HS-27A (cell line): ENCODE measurements around the gene KBTBD6.
"Not testable (repeated sequence)": the region's sequence is repeated elsewhere in the genome, so short reads cannot be mapped to it uniquely, and the experiment has no call there.

Experiments used
- DNase-seq: peaks from one replicate; pipeline ENCODE4 v3.0.0-alpha.2; 2012; ENCODE audit warnings: low read depth, missing footprints

The KBTBD6 gene, protein sequence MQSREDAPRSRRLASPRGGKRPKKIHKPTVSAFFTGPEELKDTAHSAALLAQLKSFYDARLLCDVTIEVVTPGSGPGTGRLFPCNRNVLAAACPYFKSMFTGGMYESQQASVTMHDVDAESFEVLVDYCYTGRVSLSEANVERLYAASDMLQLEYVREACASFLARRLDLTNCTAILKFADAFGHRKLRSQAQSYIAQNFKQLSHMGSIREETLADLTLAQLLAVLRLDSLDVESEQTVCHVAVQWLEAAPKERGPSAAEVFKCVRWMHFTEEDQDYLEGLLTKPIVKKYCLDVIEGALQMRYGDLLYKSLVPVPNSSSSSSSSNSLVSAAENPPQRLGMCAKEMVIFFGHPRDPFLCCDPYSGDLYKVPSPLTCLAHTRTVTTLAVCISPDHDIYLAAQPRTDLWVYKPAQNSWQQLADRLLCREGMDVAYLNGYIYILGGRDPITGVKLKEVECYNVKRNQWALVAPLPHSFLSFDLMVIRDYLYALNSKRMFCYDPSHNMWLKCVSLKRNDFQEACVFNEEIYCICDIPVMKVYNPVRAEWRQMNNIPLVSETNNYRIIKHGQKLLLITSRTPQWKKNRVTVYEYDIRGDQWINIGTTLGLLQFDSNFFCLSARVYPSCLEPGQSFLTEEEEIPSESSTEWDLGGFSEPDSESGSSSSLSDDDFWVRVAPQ

GRCh38 chr13:41132512-41133152, at the start of gene KBTBD6:
Gene KBTBD6, minus strand, starts transcription at chr13:41132802. Its CDS starts 291 bp downstream, at chr13:41132511.
- DNase-seq = peak; percentile 91

DNA sequence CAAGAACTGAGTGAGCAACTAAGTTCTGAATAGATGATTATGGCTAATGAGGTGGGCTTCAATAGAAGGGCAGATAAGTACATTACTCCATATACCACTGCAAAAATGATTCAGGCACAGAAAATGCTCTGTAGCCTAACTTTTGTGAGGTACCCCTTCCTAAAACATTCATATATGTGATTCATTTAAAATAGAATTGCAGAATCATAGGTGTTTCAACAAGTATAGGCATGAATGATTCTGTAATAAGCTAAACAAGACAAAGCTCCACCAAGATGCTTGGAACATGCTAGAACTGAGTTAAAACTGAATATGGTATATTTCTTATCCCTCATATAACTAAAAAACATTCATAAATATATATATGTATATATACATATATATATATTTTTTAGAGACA, 49.6 kb upstream of the KBTBD6 start:
- DNase-seq = no peak

DNA sequence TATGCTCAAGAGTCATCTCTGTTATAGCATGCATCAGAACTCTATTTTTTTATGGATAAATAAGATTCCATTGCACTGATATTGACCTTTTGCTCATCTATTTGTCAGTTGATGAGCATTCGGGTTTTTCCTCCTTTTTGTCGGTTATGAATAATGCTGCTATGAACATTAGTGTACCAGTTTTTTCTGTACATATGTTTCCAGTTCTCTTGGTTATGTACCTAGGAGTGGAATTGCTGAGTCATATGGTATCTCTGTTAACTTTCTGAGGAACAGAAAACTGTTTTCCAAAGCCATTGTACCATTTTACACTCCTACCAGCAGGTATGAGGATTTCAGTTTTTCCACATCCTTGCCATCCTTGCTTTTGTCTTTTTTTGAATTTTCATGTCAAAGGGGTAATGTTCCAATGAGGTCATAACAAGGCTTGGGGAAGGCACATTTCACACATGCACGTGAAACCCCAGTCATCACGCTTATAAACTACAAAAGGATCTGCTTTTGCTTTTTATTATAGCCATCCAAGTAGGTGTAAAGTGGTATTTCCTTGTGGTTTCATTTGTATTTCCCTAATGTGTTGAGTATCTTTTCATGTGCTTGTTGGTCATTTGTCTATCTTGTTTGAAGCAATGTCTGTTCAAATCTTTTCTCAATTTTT, 47.1 kb upstream of the KBTBD6 start:
- no peak for DNase-seq

DNA sequence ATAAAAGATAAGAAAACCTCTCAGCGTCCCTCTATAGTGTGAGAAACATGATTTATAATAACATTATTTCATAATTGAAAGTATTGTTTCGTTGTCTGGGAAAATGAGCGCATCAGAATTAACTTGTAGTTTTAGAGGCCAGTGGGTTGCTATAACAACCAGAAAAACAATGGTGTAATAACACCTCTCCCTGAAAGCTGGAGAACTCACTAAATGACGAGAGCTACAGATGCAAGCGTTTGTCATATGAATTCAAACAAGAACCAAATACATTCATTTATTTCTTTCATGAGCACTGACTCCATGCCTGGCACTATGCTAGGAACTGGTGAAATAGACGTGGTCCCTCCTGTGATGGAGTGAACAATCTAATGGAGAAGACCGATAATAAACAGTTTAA, 45.4 kb upstream of the KBTBD6 start:
- DNase-seq = no peak

DNA sequence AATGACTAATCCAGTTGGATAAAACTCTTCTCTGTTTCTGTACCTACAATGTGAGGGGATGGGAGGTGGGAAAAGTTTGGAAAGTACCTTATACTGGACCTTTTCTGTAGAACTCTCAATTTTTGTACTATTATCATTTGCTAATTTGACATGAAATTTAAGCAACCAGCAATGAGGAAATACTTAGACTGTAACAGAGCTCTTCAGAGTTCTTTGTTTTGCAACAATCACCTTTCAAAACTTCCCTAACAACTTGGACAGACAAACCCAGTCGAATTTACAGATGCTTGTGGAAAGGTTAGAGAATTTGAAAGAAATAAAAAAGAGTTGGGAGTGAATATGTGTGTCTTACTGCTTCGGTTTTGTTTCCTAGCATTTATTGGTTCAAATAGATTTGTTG, 45.0 kb upstream of the KBTBD6 start:
- DNase-seq = no peak

DNA sequence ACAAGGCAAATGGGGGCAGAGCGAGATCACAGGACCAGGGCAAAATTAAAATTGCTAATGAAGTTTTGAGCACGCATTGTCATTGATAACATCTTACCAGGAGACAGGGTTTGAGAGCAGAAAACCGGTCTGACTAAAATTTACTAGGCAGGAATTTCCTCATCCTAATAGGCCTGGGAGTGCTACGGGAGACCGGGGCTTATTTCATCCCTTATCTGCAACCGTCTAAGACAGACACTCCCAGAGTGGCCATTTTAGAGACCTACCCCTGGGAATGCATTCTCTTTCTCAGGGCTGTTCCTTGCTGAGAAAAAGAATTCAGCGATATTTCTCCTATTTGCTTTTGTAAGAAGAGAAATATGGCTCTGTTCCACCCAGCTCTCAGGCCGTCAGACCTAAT, 43.0 kb upstream of the KBTBD6 start:
- DNase-seq = not testable (repeated sequence)

DNA sequence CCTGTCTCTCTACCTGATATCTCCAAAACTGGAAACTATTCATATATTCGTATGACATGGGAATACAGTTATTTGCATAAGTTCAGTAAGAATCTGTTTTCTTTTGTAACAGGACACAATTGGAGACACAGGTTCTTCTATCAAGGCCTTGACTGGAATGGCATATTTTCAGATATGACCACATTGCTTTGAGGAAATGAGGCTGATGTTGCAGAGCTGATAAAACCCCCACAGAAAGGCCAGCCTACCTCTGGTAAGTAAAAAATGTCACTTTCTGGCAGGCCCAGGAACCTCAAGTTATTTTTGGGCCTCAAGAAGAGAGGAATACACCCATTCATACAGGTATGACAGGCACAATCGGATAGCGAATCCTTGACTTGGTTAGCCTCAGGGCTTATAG, 29.5 kb upstream of the KBTBD6 start:
- DNase-seq = no peak

GRCh38 chr13:41159174-41159573, 26.6 kb upstream of the KBTBD6 start:
- no peak for DNase-seq

DNA sequence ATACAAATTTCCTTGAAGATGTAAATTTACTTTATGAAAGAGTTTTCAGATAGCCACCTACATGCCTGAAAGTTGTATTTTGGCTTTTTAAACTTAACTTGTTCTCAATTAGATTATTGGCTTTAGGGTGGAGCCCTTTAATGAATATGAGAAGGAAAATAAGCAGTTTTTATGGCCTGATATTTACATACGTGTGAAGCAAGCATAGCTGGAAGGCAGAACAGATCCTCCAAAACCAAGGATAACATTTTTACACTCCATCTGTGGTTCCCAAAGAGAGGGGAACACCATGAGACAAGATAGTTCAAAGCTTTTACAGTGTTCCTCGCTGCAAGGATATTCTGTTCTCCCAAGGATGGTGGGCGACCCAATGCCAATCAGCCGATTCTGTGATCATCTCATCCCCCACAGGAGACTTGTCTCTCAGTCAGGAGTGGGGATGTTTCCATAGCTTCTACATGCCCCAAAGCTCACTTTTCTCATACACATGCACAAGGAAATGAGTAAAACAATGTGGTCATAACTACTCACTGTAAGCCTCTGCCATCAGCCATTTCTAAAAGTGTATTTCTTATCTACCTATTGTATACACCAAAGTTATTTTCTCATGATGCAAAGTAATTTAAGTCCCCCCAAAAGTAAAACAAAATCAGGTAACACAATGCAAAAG, 24.6 kb upstream of the KBTBD6 start:
- DNase-seq = no peak

DNA sequence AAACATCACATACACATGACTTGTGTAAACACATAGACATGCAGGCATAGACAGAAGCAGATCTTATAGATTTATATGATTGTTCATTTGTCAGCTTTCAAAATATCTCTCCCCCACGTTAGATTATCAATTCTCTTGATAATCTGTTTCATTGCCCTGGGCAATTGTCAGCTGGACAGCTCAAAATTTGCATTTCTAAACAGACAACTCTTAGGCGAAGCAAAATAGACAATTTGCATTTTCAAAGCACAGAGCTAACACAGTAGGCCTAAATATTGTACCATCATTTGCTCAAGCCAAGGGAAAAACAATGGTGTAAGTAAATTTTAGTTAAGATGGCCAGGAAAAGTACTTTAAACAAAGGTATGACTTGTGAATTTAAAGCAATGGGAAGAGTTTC, 24.0 kb upstream of the KBTBD6 start:
- no peak for DNase-seq

- DNase-seq = no peak
Observed at GRCh38 chr13:41154042-41154441, 21.4 kb upstream of the KBTBD6 start.

DNA sequence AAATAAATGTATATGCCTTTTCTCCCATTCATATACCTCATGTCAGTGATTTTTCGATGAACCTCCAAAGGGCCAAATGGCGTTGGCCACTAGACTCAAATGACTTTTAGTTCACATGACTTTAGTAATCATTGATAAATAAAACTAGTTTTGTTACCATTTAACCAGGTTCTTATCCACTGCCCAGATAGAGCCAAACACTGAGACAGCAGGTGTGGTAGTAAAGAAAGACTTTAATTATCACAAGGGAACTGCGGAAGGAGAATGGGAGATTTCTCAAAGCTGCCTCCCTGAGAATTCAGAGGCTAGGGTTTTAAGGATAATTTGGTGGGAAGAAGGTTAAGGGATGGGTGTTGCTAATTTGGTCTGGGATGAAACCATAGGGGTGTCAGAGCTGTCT, 19.4 kb upstream of the KBTBD6 start:
- no peak for DNase-seq

GRCh38 chr13:41150058-41150457, 17.5 kb upstream of the KBTBD6 start:
- DNase-seq = no peak

- DNase-seq = no peak
Observed at GRCh38 chr13:41148419-41149283, 16.0 kb upstream of the KBTBD6 start.

- DNase-seq = no peak
Observed at GRCh38 chr13:41145136-41145908, 12.7 kb upstream of the KBTBD6 start.

DNA sequence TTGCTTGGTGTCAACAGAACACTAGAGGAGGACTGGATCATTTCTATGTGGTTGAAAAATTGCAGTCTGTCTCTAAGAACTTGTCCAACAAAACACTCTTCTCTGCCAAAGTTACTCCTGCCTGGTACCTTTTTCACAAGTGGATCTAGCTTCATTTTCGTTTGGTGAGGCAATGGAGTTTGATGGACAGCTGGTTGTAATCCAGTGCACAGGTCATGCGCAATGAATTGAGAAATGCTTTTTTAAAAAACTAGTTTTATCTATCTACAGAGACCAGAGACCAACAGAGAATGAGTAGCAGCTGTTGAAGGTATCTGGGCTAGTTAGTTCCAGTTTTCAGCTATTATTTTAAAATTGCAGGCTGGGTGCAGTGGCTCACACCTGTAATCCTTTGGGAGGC, 12.0 kb upstream of the KBTBD6 start:
- DNase-seq = no peak

GRCh38 chr13:41139296-41139966, 6.8 kb upstream of the KBTBD6 start:
- no peak for DNase-seq

GRCh38 chr13:41137951-41138350, 5.3 kb upstream of the KBTBD6 start:
- DNase-seq = no peak

GRCh38 chr13:41137241-41137640, 4.6 kb upstream of the KBTBD6 start:
- no peak for DNase-seq
